GM21825 (cell line): Measurements from ENCODE around the gene CEBPE.

Source experiments
- ATAC-seq: cut with Tn5 transposase; IDR thresholded peaks from one replicate; pipeline ENCODE4 v1.9.1; 2021; ENCODE audit warnings: mild to moderate bottlenecking, moderate library complexity; ENCODE audit not compliant: unreplicated experiment

Gene CEBPE

GRCh38 chr14:23118506-23119362, at the start of gene CEBPE:
CEBPE (minus strand) TSS chr14:23119255; CDS start chr14:23119091, 164 bp downstream.
- no peak for ATAC-seq

- ATAC-seq, result no peak
These were observed 49.2 kb upstream of the CEBPE start for GRCh38 chr14:23168246-23168645.

- no peak for ATAC-seq
These were observed 48.2 kb upstream of the CEBPE start for GRCh38 chr14:23167116-23167847.

GRCh38 chr14:23164949-23165348, 45.9 kb upstream of the CEBPE start:
- no peak for ATAC-seq

- ATAC-seq, result no peak
These were observed 45.2 kb upstream of the CEBPE start for GRCh38 chr14:23164250-23164649.

- no peak for ATAC-seq
These were observed 44.8 kb upstream of the CEBPE start for GRCh38 chr14:23163830-23164229.

- no peak for ATAC-seq
These were observed 43.7 kb upstream of the CEBPE start for GRCh38 chr14:23162800-23163199.

- no peak for ATAC-seq
These were observed 43.0 kb upstream of the CEBPE start for GRCh38 chr14:23162005-23162404.

- ATAC-seq, result no peak
These were observed 42.0 kb upstream of the CEBPE start for GRCh38 chr14:23160924-23161522.

- no peak for ATAC-seq
These were observed 40.5 kb upstream of the CEBPE start for GRCh38 chr14:23159532-23159931.

GRCh38 chr14:23158779-23159178, 39.7 kb upstream of the CEBPE start:
- ATAC-seq, result no peak

GRCh38 chr14:23154964-23155587, 36.0 kb upstream of the CEBPE start:
- no peak for ATAC-seq

- no peak for ATAC-seq
These were observed 35.1 kb upstream of the CEBPE start for GRCh38 chr14:23153851-23154796.

- ATAC-seq, result no peak
These were observed 32.3 kb upstream of the CEBPE start for GRCh38 chr14:23151342-23151741.

- ATAC-seq, result no peak
These were observed 30.7 kb upstream of the CEBPE start for GRCh38 chr14:23149745-23150144.

GRCh38 chr14:23148591-23149249, 29.7 kb upstream of the CEBPE start:
- no peak for ATAC-seq

GRCh38 chr14:23147676-23148075, 28.6 kb upstream of the CEBPE start:
- ATAC-seq, result no peak

- no peak for ATAC-seq
These were observed 27.9 kb upstream of the CEBPE start for GRCh38 chr14:23146980-23147379.

- ATAC-seq, result no peak
These were observed 27.4 kb upstream of the CEBPE start for GRCh38 chr14:23146351-23146910.
